Fibroblast of skin of back (primary cell): ENCODE data around the gene SH3D21.

Experiments used
- DNase-seq: peaks from one replicate; pipeline ENCODE4 v3.0.0-alpha.2; 2013

The SH3D21 gene

DNA sequence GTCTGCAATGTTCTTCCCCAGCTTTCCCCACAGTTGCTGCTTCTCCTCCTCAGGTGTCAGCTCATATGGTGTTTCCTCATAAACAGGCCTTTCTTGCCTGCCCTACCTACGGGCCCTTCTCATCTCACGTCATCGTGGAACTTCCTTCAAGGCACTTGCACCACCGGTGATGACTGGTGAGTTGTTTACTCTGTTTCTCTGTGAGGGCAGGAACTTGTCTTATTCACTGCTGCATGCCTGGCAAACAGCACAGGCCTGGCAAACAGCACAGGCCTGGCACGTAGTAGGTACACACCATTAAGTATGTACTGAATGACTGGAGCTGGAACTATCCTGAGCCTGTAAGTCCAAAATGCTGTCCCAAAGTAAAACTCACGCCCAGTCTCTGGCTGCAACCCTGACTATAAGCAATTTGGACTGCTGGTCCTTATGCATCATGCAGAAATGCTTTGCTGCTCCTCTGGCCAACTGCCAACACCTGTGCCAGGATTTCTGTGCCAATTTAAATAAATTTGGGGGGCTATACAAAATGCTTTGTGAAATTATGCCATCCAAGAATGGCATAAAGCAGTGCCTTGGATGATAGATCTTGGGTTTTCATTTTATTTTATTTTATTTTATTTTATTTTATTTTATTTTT is 53.9 kb downstream of the SH3D21 start:
- no peak for DNase-seq

DNA sequence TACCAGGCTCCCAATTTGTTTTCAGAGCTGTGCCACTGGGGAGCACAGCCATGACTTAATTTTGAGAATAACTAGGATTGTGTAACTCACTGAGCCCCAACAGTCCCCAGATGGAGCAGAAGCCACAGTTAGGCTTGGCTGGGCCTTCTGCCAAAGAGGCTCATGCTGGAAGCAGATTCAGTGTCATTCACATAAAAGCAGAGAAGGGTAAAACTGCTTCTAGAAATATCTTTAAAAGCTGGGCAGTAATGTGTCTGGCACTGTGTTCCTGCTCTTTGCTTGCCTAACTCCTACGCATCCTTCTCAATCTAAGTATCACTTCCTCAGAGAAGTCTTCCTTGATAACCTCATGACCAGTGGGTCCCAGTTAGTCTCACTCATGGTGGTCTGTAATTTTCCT is 59.2 kb downstream of the SH3D21 start:
- peak; percentile 43 for DNase-seq

DNA sequence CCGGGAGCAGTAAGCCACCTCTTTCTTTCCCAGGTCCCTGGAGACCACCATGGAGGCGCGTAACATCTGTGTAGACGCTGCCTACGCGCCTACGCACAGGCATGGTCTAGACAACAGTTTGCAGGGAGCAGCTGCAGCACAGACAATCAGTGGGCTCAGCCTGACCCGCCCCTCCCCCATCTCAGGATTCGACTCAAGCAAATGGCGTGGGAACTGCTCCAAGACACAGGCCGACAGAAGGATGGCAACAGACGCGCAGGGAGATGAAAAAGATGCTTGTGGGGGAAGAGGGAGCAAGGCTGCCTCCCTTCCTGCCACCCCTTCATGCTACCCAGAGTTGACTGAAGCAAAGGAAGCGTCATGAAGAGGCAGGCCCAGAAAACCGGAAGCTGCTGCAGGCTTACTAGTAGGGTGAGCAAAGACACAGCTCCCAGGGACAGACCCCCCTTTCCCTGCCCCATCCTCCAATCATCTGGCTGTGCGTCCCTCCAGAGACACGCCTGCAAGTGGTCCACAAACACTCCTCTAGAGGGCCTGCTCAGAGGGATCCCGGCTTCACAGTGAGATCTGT is 60.0 kb downstream of the SH3D21 start:
- DNase-seq: peak; percentile 86

DNA sequence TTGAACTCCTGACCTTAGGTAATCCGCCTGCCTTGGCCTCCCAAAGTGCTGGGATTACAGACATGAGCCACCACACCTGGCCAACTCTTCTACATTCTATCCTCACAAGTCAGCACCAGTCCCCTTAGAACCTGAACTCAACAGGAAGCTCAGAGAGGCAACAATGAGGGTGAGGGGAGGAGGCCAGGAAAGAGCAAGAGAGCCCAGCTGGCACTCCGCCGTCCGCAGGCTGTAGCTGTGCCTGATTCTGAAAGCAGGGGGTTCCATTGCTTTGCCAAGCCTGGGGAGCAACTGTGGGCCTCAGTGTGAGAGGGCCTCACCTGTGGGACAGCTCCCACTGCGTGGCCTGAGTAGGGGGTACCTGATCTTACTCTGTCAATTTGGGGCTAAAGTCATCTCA is 60.9 kb downstream of the SH3D21 start:
- no peak for DNase-seq

DNA sequence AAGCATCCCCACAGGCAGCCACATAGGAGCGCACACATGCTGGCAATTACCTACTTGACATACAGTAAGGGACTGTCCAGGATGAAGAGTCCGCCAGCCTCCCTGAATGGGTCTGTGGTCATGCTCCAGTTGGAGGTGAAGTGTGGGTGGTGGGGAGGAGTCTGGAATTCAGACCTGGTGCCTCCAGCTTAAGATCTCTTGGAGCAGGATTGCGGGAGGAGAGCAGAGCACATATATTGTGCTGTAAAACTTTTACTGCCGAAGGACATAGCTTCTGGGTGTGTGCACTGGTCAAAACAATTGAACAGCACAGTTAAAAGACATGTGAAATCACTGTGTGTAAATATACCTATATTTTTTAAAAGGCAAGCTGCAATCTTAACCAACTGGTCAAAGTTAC is 61.6 kb downstream of the SH3D21 start:
- DNase-seq: no peak

DNA sequence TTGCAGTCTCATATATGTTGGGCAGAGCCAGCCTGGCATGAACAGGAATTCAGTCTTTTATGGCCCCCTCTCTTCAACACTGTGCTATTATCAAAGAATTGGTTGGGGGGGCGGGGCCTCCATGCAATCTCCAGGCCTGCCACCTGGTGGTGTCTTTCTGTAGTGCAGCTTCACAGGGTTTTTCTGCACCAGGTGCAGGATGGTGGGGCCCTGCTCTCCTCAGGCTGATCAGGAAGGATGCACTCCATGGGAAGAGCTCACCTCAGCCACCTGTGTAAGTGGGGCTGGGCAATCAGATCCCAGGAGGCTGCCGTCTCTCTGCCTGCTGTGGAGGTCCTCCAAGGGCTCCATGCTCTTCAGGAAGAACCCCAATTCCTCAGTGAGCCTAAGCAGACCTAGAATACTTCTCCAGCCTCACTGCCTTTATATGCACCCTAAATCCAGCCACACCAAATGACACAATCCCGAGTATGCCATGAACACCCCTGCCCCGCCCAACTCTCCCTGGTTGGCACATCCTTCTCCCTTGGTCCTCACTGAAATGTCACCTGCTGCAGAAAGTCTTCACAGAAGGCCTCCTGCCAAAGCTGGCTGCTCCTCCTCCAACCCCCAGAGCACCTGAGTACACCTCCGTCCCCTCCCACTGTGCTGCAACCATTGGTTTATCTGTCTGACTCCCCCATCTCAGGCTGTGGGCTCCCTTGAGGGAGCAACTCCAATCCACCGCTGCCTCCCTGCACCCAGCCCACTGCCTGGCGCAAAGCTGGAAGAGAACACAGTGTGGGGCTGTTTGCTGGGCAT is 63.1 kb downstream of the SH3D21 start:
- peak; percentile 69 for DNase-seq
